NOMO-1 (cell line): ENCODE measurements around the gene SRSF3.
A peak's percentile ranks its signal among the peaks of the same experiment; 100 is the strongest.
"Not testable (repeated sequence)": the region's sequence is repeated elsewhere in the genome, so short reads cannot be mapped to it uniquely, and the experiment has no call there.

Experiments
- DNase-seq, 2 experiments: peaks; one replicate each; lab custom pipeline; 2025; ENCODE audit not compliant: unreplicated experiment in 2 of 2; lab: John Stamatoyannopoulos, UW

SRSF3 gene

DNA sequence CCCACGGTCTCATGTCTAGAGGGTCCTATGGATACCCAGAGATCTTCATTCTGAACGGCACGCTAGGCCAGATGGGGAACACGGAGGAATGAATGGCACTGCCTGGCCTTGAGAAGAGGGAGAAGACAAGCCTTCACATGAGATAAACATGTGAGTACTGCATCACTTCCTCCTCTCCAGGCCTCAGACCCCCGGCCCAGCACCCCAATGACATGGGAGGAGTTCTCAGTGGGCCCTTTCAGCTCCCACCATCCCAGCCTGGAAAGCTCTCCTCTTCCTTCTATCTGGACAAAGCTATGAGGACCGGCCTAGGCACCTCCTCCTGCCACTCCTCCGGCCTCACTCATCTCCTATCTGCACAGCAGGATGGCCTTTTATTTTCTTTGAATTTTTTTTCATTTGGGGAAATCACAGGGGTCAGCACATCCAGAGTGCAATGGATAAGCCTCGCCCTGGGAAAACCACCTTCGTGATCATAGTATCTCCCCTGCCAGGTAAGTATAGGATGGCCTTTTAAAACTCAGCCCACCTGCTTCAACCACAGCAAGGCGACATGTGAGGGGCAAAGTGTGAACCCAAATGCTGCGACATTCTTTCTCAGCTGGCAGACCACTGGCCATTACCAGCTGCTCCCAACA, 45.1 kb downstream of the SRSF3 start:
- no peak for DNase-seq

DNA sequence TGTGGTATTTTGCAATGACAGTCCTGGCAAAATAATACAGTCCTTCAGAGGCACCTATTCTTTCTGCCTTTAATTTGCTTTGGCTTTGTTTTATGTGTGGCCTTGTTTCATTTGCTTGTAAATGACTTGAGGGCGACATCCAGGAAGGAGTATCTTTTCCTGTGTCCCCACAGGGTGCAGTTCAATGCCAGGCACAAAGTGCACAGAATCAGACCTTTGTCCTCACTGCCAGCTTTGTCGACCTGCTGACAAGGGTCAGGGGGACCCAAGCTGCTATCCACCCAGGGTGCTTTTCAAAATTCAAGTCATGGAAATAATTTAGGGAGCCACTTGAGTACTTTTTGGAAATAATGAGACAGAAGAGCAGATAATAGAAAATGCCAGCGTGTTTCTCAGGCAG, 47.4 kb downstream of the SRSF3 start:
- DNase-seq: no peak

DNA sequence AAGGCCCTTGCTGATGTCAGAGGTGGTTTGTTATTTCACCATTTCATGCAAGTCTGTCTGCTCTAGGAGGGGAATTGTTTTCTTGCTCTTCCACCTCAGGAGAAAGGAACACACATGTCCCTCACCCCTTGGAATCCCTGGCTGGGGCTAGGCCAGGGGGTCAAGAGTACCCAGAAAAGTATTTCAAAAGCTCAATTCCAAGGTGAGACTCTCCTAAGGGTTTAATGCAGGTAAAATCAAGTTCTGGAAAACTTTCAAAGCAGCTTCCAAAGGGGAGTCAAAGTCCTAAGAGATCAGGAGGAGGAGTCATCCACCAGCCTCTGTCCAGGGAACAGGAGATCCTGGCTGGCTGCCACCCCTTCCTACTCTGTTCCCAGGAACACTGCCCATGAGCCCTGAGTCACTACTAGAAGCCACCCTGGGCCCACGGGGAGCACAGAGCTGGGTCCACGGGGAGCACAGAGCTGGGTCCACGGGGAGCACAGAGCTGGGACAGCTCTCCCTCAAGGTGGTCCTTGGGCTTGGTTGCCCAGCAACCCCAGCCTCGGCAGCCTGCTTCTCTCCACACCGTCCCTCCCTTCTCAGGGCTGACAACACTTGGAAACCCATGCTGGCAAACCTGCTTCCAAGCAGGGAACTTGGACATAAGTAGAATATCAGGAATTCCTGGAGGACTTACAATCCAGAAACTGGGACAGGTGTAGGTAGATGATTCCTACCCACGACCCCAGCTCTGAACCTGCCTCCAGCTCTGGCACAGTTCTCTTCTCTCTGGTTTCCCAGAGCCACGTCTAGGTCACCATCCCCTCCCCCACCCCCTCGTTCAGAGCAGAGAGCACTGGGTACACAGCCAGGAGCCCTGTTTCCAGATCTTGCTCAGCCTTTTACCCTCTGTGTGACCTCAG, 49.0 kb downstream of the SRSF3 start:
- DNase-seq: no peak

DNA sequence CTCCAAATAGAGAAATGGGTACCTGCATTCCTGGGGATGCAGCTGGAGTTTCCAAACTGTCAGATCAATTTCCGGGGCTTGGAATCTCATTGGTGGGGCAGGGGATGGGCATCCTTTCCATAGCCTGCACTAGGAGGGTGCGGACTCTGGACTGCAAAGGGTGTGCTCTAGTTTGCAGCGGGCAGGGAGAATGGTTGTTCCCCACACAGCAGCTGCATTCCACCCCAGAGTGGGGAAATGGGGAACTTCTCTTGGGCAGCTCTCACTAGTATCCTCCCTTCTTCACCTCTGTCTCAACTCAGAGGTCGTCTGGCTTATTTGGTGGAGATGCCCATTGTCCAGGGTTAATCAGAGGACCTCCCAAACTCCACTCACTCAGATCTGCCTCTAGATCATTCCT, 49.8 kb downstream of the SRSF3 start:
- peak; percentile 23 to 30 for DNase-seq

DNA sequence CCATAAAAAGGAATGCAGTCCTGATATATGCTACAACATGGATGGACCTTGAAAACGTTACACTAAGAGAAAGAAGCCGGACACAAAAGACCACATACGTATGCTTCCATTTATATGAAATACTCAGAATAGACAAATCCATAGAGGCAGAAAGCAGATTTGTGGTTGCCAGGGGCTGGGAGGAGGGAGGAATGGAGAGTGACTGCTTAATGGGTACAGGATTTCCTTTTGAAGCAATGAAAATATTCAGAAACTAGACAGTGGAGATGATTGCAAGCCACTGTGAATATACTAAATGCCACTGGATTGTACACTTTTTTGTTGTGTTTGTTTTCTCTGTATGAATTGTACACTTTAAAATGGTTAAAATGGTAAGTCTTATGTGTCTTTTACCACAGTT, 54.9 kb downstream of the SRSF3 start:
- no peak for DNase-seq

DNA sequence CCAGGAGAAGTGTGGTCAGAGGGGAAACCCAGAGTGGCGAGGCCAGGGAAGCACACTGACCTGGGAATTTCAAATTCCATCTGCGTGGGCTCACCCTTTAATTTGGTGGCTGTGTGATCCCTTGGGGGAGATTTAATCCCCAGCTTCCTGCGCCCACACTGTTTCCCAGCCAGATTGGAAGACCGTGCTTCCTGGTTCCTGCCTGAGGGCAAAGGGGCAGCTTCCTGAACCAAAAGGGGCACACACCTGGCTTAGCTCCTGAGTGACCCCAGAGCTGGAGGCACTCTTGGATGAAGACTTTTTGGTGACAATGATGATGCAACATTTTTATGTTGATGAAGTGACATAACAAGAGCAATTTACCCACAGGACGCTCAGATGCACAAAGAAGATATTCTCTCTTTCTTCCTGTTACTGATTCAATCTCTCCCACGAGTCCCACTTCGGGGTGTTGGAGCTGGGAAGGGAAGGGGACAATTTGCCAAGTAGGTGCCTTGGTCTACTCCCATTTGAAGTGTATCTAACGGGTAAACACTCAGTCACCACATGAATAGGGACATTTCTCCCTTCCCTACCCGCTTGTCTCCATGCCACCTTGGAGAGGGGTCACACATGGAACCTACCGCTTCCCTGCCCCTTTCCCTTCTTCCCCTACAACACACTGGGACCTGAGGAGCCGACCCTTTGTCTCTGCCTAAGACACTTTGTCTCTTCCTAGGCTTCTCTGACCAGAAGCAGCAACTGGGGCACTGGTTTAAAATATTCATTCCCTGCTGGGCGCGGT, 55.7 kb downstream of the SRSF3 start:
- peak; percentile 18 to 68 for DNase-seq

DNA sequence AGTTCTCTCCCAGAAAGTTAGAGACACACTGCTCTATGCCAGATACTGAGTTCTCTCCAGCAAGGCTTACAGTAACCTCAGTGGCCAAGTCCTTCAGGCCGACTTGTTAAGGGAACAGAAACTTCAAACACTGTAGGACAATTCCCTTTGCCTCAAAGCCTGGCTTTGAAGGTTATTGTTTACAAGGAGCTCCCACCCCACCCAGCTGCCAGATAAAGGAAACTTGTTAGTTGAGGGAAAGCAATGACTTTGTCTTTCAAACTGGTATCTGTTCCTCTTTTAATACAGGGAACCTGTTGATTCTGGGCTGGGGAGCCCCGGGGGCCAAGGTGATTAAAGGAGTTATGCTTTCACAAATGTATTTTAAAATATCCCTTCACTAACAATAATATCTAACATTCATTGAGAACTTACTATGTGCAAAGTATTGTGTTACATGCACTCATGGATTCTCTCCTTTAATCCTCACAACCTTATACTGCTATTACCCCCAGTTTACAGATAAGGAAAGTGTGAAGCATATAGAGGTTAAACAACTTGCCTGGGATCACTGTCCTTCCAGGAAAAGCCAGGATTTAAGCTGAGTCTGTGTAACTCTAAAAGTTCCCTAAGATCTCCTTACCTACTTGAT, 56.8 kb downstream of the SRSF3 start:
- DNase-seq: peak; percentile 87 to 92

DNA sequence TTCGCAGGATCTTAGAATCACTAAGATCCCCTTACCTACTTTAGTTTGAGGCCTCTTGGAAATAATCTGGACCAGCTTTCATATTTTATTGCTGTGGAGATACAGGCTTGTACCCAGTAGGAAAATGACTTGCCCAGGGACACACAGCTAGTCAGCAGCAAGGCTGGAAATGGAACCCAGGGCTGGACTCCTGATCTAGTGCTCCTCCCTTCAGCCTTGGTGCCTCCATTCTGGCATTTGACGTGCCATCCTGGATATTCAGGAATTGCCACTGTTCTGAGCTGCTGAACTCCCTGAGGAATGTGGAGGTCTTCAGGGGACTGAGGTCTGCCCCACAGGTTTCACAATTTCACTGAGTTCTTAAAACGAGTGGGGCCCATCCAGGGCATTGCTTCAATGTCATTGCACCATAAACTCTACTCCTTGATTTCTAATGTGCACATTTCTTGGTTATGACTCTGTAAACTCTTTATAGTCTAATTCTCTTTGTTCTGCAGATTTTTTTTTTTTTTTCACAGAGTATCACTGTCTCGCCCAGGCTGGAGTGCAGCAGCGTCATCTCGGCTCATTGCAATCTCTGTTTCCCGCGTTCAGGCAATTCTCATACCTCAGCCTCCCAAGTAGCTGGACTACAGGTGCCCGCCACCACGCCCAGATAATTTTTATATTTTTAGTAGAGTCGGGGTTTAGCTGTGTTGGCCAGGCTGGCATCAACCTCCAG, 57.7 kb downstream of the SRSF3 start:
- peak; percentile 57 to 77 for DNase-seq

DNA sequence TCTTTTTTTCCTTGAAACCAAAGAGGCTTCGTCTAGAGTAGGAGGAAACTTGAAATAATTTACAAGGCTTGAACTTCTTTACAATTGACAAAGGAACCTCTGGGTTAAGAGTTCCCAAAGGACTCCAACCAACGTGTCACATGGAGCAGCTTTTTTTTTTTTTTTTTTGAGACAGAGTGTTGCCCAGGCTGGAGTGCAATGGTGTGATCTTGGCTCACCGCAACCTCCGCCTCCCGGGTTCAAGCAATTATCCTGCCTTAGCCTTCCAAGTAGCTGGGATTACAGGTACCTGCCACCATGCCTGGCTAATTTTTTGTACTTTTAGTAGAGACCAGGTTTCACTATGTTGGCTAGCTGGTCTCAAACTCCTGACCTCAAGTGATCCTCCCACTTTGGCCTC, 60.3 kb downstream of the SRSF3 start:
- not testable (repeated sequence) for DNase-seq
